CD14-positive monocyte (primary cell): ENCODE measurements around the gene CEBPE. TPM values are rescaled to one million over a fixed set of nuclear protein-coding genes. Genes with fewer than 3 reads are reported as not detected.

ENCODE experiments used
- DNase-seq, 3 donors: peaks; one replicate each; pipeline ENCODE4 v3.0.0-alpha.2; 2011 to 2022
- H2AFZ ChIP-seq: 2 replicates; pipeline ENCODE4 v1.6.0; 2012; ENCODE audit warnings: mild to moderate bottlenecking, low read depth, low read length, inconsistent platforms; ENCODE audit not compliant: insufficient read depth, poor library complexity, severe bottlenecking
- H3K27ac ChIP-seq, 2 donors: 1 replicate in 1 of 2; 2 replicates in 1 of 2; pipeline ENCODE4 v1.5.1; 2012 to 2013; ENCODE audit warnings: low read length in 2 of 2, control low read depth in 1 of 2, inconsistent platforms in 1 of 2, low read depth in 1 of 2, mild to moderate bottlenecking in 1 of 2
- H3K27me3 ChIP-seq, 2 donors: one replicate each; pipeline versions ENCODE4 v1.6.0 to v1.6.1; 2011 to 2013; ENCODE audit warnings: low read length in 2 of 2; ENCODE audit not compliant: control insufficient read depth in 2 of 2, insufficient read depth in 2 of 2
- H3K36me3 ChIP-seq, 2 donors: replicated peaks in 1 of 2; 1 replicate in 1 of 2; 2 replicates in 1 of 2; pipeline versions ENCODE4 v1.5.1 to v1.6.1; 2012 to 2013; ENCODE audit warnings: low read length in 2 of 2, control low read depth in 1 of 2, inconsistent platforms in 1 of 2, mild to moderate bottlenecking in 1 of 2; ENCODE audit not compliant: insufficient read depth in 2 of 2, control insufficient read depth in 1 of 2
- H3K4me1 ChIP-seq, 2 donors: 1 replicate in 1 of 2; 2 replicates in 1 of 2; pipeline versions ENCODE4 v1.5.1 to v1.6.1; 2012 to 2013; ENCODE audit warnings: low read length in 2 of 2, control low read depth in 1 of 2, inconsistent platforms in 1 of 2, mild to moderate bottlenecking in 1 of 2, moderate library complexity in 1 of 2; ENCODE audit not compliant: insufficient read depth in 2 of 2, control insufficient read depth in 1 of 2
- H3K4me2 ChIP-seq: replicated peaks from 2 replicates; pipeline ENCODE3; 2012; ENCODE audit warnings: low read length, moderate library complexity, mild to moderate bottlenecking; ENCODE audit not compliant: poor library complexity, severe bottlenecking; ENCODE audit errors: extremely low read depth
- H3K4me3 ChIP-seq, 3 experiments: fragments of 200-600 bp in 1 of 3; sonication (generic) in 1 of 3; replicated peaks in 1 of 3; 1 replicate in 2 of 3; 2 replicates in 1 of 3; pipeline ENCODE4 v1.5.1; 2011 to 2013; ENCODE audit warnings: low read length in 3 of 3, mild to moderate bottlenecking in 3 of 3, control low read depth in 2 of 3, low read depth in 2 of 3, inconsistent platforms in 1 of 3, moderate library complexity in 1 of 3
- H3K79me2 ChIP-seq: 2 replicates; pipeline ENCODE4 v1.6.0; 2012; ENCODE audit warnings: mild to moderate bottlenecking, control low read depth, inconsistent platforms, low read length, moderate library complexity; ENCODE audit not compliant: insufficient read depth
- H3K9ac ChIP-seq: 2 replicates; pipeline ENCODE4 v1.6.0; 2017; ENCODE audit warnings: low read length, mild to moderate bottlenecking; ENCODE audit not compliant: insufficient read depth, poor library complexity, severe bottlenecking
- H3K9me3 ChIP-seq, 2 donors: replicated peaks in 1 of 2; 1 replicate in 1 of 2; 2 replicates in 1 of 2; pipeline versions ENCODE4 v1.5.1 to v1.6.1; 2012 to 2013; ENCODE audit warnings: low read length in 2 of 2, control low read depth in 1 of 2; ENCODE audit not compliant: control insufficient read depth in 1 of 2, insufficient read depth in 1 of 2
- H4K20me1 ChIP-seq: 2 replicates; pipeline ENCODE4 v1.6.0; 2012; ENCODE audit warnings: mild to moderate bottlenecking, low read length, control low read depth, moderate library complexity; ENCODE audit not compliant: insufficient read depth
- H3K27ac Mint-ChIP-seq, 7 donors: one replicate each; pipeline ENCODE4 v1.8.0; 2020; ENCODE audit warnings: mild to moderate bottlenecking in 7 of 7, mixed read lengths in 7 of 7, moderate library complexity in 6 of 7, inconsistent platforms in 2 of 7
- H3K27me3 Mint-ChIP-seq, 3 donors: one replicate each; pipeline ENCODE4 v1.8.0; 2021 to 2022; ENCODE audit warnings: low read depth in 3 of 3, mild to moderate bottlenecking in 3 of 3, mixed read lengths in 3 of 3, moderate library complexity in 3 of 3, inconsistent platforms in 1 of 3
- H3K36me3 Mint-ChIP-seq, 2 donors: one replicate each; pipeline ENCODE4 v1.8.0; 2020; ENCODE audit warnings: mixed read lengths in 2 of 2, inconsistent platforms in 1 of 2, mild to moderate bottlenecking in 1 of 2
- H3K4me1 Mint-ChIP-seq: one replicate; pipeline ENCODE4 v1.8.0; 2020; ENCODE audit warnings: mild to moderate bottlenecking, mixed read lengths
- H3K4me3 Mint-ChIP-seq, 2 donors: one replicate each; pipeline ENCODE4 v1.8.0; 2020; ENCODE audit warnings: mild to moderate bottlenecking in 2 of 2, mixed read lengths in 2 of 2, moderate library complexity in 1 of 2
- H3K9me3 Mint-ChIP-seq, 7 donors: one replicate each; pipeline ENCODE4 v1.8.0; 2020 to 2022; ENCODE audit warnings: mixed read lengths in 7 of 7, mild to moderate bottlenecking in 6 of 7, moderate library complexity in 6 of 7, inconsistent platforms in 2 of 7
- WGBS: methylation state at CpG from one replicate; pipeline ENCODE4 v1.1.5; 2013; ENCODE audit warnings: missing lambda C conversion rate; ENCODE audit not compliant: insufficient coverage; 5-methylcytosine and 5-hydroxymethylcytosine counted together
- intact Hi-C, 2 donors: fragments of 100-400 bp; cut with micrococcal nuclease; formaldehyde crosslinking; loops; one replicate each; pipeline versions ENCODE4 v1.15.0 to v1.15.1; 2023
- polyA plus RNA-seq, 3 donors: library from polyadenylated mRNA; depleted of rRNA in 1 of 3; unstranded in 2 of 3; stranded (reverse) in 1 of 3; fragments of 300-500 nt in 2 of 3; fragments of >200 nt in 1 of 3; fragmentation: Illumina TruSeq in 2 of 3; gene quantifications; 1 replicate in 2 of 3; 2 replicates in 1 of 3; pipeline ENCODE4 v1.2.3, GENCODE V29; 2012 to 2021
- TF ChIP-seq, protein P1 (sequence below): fragments of 200-600 bp; IDR thresholded peaks from one replicate; pipeline ENCODE4 v1.8.0; 2022; ENCODE audit warnings: antibody characterized with exemption, mild to moderate bottlenecking

Gene CEBPE
- polyA plus RNA-seq, 3 donors = 0.73 to 1.5 (median 1.3) TPM

DNA sequence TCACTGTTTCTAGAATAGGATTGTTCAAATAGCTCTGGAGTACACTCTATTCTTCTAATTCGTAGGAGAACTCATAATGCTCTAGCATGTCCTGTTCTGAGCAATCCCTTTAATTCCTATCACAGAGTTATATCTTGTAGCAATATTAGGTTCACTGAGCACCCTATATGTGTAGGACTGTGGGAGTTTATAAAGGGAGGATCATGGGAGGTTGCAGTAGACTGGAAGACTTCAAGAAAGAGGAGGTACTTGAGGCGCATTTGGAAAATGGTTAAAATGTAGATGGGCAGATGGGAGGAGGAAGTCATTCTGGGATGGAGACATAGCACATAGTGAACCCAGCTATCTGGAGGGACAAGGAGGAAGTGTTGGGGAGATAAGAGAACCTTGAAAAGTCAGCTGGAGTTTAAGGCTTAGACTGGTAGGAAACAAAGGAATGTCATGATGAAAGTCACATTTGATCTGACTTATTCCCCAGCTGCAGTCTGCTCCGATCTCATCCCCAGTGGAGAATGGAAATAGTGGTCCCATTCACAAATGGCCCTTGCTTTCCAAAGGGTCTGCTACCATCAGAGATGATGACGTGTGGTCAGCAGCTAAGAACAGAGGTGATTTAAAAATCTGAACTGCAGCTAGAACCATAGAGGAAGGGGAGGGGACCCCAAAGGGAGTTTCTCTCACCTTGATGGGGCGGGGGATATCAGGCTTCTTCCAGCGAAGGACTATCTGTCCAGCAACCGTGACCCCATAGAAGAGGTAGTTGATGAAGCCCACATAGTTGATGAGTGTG lies 10.1 kb upstream of the CEBPE start:
- peaks cover 34% of the 10 kb centered on the region for H3K4me1 Mint-ChIP-seq
- Histone ChIP-seq H3K4me3 (no peak overlapping the region), H3K9me3 (no peaks in the 10 kb centered on the region), H4K20me1 (no peaks in the 10 kb centered on the region), H3K27ac (no peak overlapping the region), H3K9ac (no peak overlapping the region), H2AFZ (no peak overlapping the region), H3K4me1 (peaks cover 20 to 36% of the 10 kb centered on the region in 2 donors), H3K36me3 (no peaks in the 10 kb centered on the region), H3K79me2 (no peaks in the 10 kb centered on the region), H3K27me3 (no peaks in the 10 kb centered on the region), H3K4me2 (no peak overlapping the region)
- no peak overlapping the region for H3K4me3 Mint-ChIP-seq
- intact Hi-C loops = no loop called here
- DNase-seq = no peak
- H3K9me3 Mint-ChIP-seq = peaks cover 0 to 2% (median 0%) of the 10 kb centered on the region in 7 donors
- peaks cover 0 to 2% (median 1%) of the 10 kb centered on the region in 3 donors for H3K27me3 Mint-ChIP-seq
- peak overlapping the region in 1 of 7 donors; percentile 21 for H3K27ac Mint-ChIP-seq
- TF ChIP-seq, protein P1, sequence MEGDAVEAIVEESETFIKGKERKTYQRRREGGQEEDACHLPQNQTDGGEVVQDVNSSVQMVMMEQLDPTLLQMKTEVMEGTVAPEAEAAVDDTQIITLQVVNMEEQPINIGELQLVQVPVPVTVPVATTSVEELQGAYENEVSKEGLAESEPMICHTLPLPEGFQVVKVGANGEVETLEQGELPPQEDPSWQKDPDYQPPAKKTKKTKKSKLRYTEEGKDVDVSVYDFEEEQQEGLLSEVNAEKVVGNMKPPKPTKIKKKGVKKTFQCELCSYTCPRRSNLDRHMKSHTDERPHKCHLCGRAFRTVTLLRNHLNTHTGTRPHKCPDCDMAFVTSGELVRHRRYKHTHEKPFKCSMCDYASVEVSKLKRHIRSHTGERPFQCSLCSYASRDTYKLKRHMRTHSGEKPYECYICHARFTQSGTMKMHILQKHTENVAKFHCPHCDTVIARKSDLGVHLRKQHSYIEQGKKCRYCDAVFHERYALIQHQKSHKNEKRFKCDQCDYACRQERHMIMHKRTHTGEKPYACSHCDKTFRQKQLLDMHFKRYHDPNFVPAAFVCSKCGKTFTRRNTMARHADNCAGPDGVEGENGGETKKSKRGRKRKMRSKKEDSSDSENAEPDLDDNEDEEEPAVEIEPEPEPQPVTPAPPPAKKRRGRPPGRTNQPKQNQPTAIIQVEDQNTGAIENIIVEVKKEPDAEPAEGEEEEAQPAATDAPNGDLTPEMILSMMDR = no peak
- WGBS = 95% methylated on average over 6 of the region's 7 CpGs
- H3K36me3 Mint-ChIP-seq = no peaks in the 10 kb centered on the region

DNA sequence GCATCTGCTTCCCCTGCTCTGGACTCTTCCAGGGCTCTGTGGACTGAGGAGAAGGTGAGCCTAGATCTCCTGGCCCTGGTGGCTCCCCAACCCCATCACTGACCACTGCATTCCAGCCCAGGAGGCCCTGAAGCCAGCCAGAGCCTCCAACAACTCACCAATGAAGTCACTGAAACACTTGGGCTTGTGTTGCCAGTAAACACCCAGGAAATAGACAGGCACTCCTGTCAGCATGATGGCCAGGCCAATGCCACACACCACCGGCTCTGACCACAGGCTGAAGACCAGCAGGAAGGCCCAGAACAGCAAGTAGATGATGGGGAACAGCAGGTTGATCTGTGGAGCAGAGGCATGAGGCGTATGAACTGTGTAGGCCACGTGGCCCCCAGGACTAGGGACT lies 8.8 kb upstream of the CEBPE start:
- H3K4me3 ChIP-seq = no peak overlapping the region
- 81% methylated on average over 2 of the region's 3 CpGs for WGBS
- no peaks in the 10 kb centered on the region for H4K20me1 ChIP-seq
- H3K79me2 ChIP-seq = no peaks in the 10 kb centered on the region
- no peak overlapping the region for H3K4me3 Mint-ChIP-seq
- no peak overlapping the region for H3K9ac ChIP-seq
- peaks cover 34% of the 10 kb centered on the region for H3K4me1 Mint-ChIP-seq
- TF ChIP-seq, protein P1 = no peak
- H3K9me3 Mint-ChIP-seq = peaks cover 0 to 2% (median 0%) of the 10 kb centered on the region in 7 donors
- peaks cover 20 to 36% of the 10 kb centered on the region in 2 donors for H3K4me1 ChIP-seq
- H3K27ac ChIP-seq = no peak overlapping the region
- no peaks in the 10 kb centered on the region for H3K36me3 Mint-ChIP-seq
- H3K4me2 ChIP-seq = no peak overlapping the region
- peaks cover 0 to 2% (median 1%) of the 10 kb centered on the region in 3 donors for H3K27me3 Mint-ChIP-seq
- intact Hi-C loops = no loop called here
- H3K36me3 ChIP-seq = no peaks in the 10 kb centered on the region
- H3K9me3 ChIP-seq = no peaks in the 10 kb centered on the region
- DNase-seq = no peak
- peak overlapping the region in 1 of 7 donors; percentile 11 for H3K27ac Mint-ChIP-seq
- peak overlapping the region; percentile 9 for H2AFZ ChIP-seq
- H3K27me3 ChIP-seq = no peaks in the 10 kb centered on the region
